CD14-positive monocyte (primary cell): Measurements from ENCODE around the gene SLC18A3. TPM values are rescaled to one million over a fixed set of nuclear protein-coding genes. Genes with fewer than 3 reads are reported as not detected.

Source experiments
- DNase-seq, 3 donors: peaks; one replicate each; pipeline ENCODE4 v3.0.0-alpha.2; 2011 to 2022
- H2AFZ ChIP-seq: 2 replicates; pipeline ENCODE4 v1.6.0; 2012; ENCODE audit warnings: mild to moderate bottlenecking, low read depth, low read length, inconsistent platforms; ENCODE audit not compliant: insufficient read depth, poor library complexity, severe bottlenecking
- H3K27ac ChIP-seq, 2 donors: 1 replicate in 1 of 2; 2 replicates in 1 of 2; pipeline ENCODE4 v1.5.1; 2012 to 2013; ENCODE audit warnings: low read length in 2 of 2, control low read depth in 1 of 2, inconsistent platforms in 1 of 2, low read depth in 1 of 2, mild to moderate bottlenecking in 1 of 2
- H3K27me3 ChIP-seq, 2 donors: one replicate each; pipeline versions ENCODE4 v1.6.0 to v1.6.1; 2011 to 2013; ENCODE audit warnings: low read length in 2 of 2; ENCODE audit not compliant: control insufficient read depth in 2 of 2, insufficient read depth in 2 of 2
- H3K36me3 ChIP-seq, 2 donors: replicated peaks in 1 of 2; 1 replicate in 1 of 2; 2 replicates in 1 of 2; pipeline versions ENCODE4 v1.5.1 to v1.6.1; 2012 to 2013; ENCODE audit warnings: low read length in 2 of 2, control low read depth in 1 of 2, inconsistent platforms in 1 of 2, mild to moderate bottlenecking in 1 of 2; ENCODE audit not compliant: insufficient read depth in 2 of 2, control insufficient read depth in 1 of 2
- H3K4me1 ChIP-seq, 2 donors: 1 replicate in 1 of 2; 2 replicates in 1 of 2; pipeline versions ENCODE4 v1.5.1 to v1.6.1; 2012 to 2013; ENCODE audit warnings: low read length in 2 of 2, control low read depth in 1 of 2, inconsistent platforms in 1 of 2, mild to moderate bottlenecking in 1 of 2, moderate library complexity in 1 of 2; ENCODE audit not compliant: insufficient read depth in 2 of 2, control insufficient read depth in 1 of 2
- H3K4me2 ChIP-seq: replicated peaks from 2 replicates; pipeline ENCODE3; 2012; ENCODE audit warnings: low read length, moderate library complexity, mild to moderate bottlenecking; ENCODE audit not compliant: poor library complexity, severe bottlenecking; ENCODE audit errors: extremely low read depth
- H3K4me3 ChIP-seq, 3 experiments: fragments of 200-600 bp in 1 of 3; sonication (generic) in 1 of 3; replicated peaks in 1 of 3; 1 replicate in 2 of 3; 2 replicates in 1 of 3; pipeline ENCODE4 v1.5.1; 2011 to 2013; ENCODE audit warnings: low read length in 3 of 3, mild to moderate bottlenecking in 3 of 3, control low read depth in 2 of 3, low read depth in 2 of 3, inconsistent platforms in 1 of 3, moderate library complexity in 1 of 3
- H3K79me2 ChIP-seq: 2 replicates; pipeline ENCODE4 v1.6.0; 2012; ENCODE audit warnings: mild to moderate bottlenecking, control low read depth, inconsistent platforms, low read length, moderate library complexity; ENCODE audit not compliant: insufficient read depth
- H3K9ac ChIP-seq: 2 replicates; pipeline ENCODE4 v1.6.0; 2017; ENCODE audit warnings: low read length, mild to moderate bottlenecking; ENCODE audit not compliant: insufficient read depth, poor library complexity, severe bottlenecking
- H3K9me3 ChIP-seq, 2 donors: replicated peaks in 1 of 2; 1 replicate in 1 of 2; 2 replicates in 1 of 2; pipeline versions ENCODE4 v1.5.1 to v1.6.1; 2012 to 2013; ENCODE audit warnings: low read length in 2 of 2, control low read depth in 1 of 2; ENCODE audit not compliant: control insufficient read depth in 1 of 2, insufficient read depth in 1 of 2
- H4K20me1 ChIP-seq: 2 replicates; pipeline ENCODE4 v1.6.0; 2012; ENCODE audit warnings: mild to moderate bottlenecking, low read length, control low read depth, moderate library complexity; ENCODE audit not compliant: insufficient read depth
- H3K27ac Mint-ChIP-seq, 7 donors: one replicate each; pipeline ENCODE4 v1.8.0; 2020; ENCODE audit warnings: mild to moderate bottlenecking in 7 of 7, mixed read lengths in 7 of 7, moderate library complexity in 6 of 7, inconsistent platforms in 2 of 7
- H3K27me3 Mint-ChIP-seq, 3 donors: one replicate each; pipeline ENCODE4 v1.8.0; 2021 to 2022; ENCODE audit warnings: low read depth in 3 of 3, mild to moderate bottlenecking in 3 of 3, mixed read lengths in 3 of 3, moderate library complexity in 3 of 3, inconsistent platforms in 1 of 3
- H3K36me3 Mint-ChIP-seq, 2 donors: one replicate each; pipeline ENCODE4 v1.8.0; 2020; ENCODE audit warnings: mixed read lengths in 2 of 2, inconsistent platforms in 1 of 2, mild to moderate bottlenecking in 1 of 2
- H3K4me1 Mint-ChIP-seq: one replicate; pipeline ENCODE4 v1.8.0; 2020; ENCODE audit warnings: mild to moderate bottlenecking, mixed read lengths
- H3K4me3 Mint-ChIP-seq, 2 donors: one replicate each; pipeline ENCODE4 v1.8.0; 2020; ENCODE audit warnings: mild to moderate bottlenecking in 2 of 2, mixed read lengths in 2 of 2, moderate library complexity in 1 of 2
- H3K9me3 Mint-ChIP-seq, 7 donors: one replicate each; pipeline ENCODE4 v1.8.0; 2020 to 2022; ENCODE audit warnings: mixed read lengths in 7 of 7, mild to moderate bottlenecking in 6 of 7, moderate library complexity in 6 of 7, inconsistent platforms in 2 of 7
- WGBS: methylation state at CpG from one replicate; pipeline ENCODE4 v1.1.5; 2013; ENCODE audit warnings: missing lambda C conversion rate; ENCODE audit not compliant: insufficient coverage; 5-methylcytosine and 5-hydroxymethylcytosine counted together
- intact Hi-C, 2 donors: fragments of 100-400 bp; cut with micrococcal nuclease; formaldehyde crosslinking; loops; one replicate each; pipeline versions ENCODE4 v1.15.0 to v1.15.1; 2023
- polyA plus RNA-seq, 3 donors: library from polyadenylated mRNA; depleted of rRNA in 1 of 3; unstranded in 2 of 3; stranded (reverse) in 1 of 3; fragments of 300-500 nt in 2 of 3; fragments of >200 nt in 1 of 3; fragmentation: Illumina TruSeq in 2 of 3; gene quantifications; 1 replicate in 2 of 3; 2 replicates in 1 of 3; pipeline ENCODE4 v1.2.3, GENCODE V29; 2012 to 2021
- TF ChIP-seq, protein P1 (sequence below): fragments of 200-600 bp; IDR thresholded peaks from one replicate; pipeline ENCODE4 v1.8.0; 2022; ENCODE audit warnings: antibody characterized with exemption, mild to moderate bottlenecking

Gene SLC18A3
- polyA plus RNA-seq, 3 donors = not detected

DNA sequence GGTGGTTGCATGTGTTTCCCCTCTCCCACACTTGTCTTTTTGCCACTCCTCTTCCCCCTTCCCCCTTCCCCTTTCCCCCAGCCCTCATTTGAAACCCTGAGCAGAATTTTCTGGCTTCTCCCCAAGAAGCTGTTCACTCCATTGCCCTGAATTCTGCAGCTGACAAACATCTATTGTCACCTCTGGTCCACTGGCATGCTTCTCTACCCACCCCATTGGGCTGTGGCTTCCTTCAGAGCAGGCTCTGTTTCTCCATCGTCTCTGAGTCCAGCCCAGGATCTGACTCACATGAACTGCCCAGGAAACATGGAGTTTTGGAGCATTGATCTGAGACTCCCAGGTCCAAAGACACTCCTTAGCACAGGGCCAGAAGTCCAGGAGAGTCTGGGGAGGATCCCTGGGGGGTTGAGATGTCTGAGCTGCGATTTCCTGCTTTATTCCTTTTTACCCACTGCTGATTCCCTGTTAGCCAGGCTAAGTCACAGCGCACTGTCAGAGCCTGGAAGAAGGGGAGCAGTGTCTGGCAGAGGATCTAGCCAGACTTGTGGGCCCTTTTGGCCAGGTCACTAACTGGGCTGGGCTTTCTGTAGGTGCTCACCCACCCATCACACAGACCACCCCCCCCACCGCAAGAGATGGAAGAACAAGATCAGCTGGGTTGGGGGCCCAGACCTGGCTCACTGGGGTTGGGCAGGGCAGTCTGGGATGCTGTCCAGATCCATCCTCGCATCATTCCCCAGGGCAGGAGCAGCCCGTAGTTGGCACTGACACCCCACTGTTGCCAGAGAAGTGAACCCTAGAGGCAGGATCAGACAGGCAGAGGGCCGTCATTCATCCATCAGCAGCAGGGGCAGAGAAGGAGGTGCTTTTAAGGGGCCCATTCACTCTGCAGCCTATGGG lies 7.3 kb downstream of the SLC18A3 start:
- no peak for DNase-seq

DNA sequence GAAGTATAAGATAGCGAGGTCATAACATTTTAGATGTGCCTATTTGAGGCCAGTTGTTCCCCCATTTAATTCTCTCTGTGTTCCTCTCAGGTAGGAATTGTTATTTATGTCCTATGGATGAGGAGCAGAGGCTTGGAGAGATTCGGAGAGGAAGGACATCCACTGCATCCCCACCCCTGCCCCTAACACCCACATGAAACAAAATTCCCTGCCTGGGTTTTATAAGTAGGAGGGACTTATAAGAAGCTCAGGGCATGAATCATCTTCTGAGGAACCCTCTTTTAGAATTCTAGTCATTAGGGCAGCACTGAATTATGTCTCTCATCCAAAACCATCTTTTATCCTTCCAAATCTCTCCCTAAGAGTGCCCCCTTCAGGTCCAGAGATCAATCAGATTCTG lies 8.7 kb downstream of the SLC18A3 start:
- WGBS = no CpG with 5 or more reads among the region's 2 CpGs
- TF ChIP-seq, protein P1, sequence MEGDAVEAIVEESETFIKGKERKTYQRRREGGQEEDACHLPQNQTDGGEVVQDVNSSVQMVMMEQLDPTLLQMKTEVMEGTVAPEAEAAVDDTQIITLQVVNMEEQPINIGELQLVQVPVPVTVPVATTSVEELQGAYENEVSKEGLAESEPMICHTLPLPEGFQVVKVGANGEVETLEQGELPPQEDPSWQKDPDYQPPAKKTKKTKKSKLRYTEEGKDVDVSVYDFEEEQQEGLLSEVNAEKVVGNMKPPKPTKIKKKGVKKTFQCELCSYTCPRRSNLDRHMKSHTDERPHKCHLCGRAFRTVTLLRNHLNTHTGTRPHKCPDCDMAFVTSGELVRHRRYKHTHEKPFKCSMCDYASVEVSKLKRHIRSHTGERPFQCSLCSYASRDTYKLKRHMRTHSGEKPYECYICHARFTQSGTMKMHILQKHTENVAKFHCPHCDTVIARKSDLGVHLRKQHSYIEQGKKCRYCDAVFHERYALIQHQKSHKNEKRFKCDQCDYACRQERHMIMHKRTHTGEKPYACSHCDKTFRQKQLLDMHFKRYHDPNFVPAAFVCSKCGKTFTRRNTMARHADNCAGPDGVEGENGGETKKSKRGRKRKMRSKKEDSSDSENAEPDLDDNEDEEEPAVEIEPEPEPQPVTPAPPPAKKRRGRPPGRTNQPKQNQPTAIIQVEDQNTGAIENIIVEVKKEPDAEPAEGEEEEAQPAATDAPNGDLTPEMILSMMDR = no peak
- Mint-ChIP-seq H3K36me3 (no peaks in the 10 kb centered on the region), H3K27ac (no peak overlapping the region), H3K9me3 (peaks cover 0 to 8% (median 2%) of the 10 kb centered on the region in 7 donors), H3K4me1 (no peaks in the 10 kb centered on the region), H3K4me3 (no peak overlapping the region), H3K27me3 (peaks cover 39 to 53% (median 44%) of the 10 kb centered on the region in 3 donors)
- Histone ChIP-seq H3K9ac (no peak overlapping the region), H3K27ac (no peak overlapping the region), H3K4me1 (no peaks in the 10 kb centered on the region), H4K20me1 (no peaks in the 10 kb centered on the region), H3K4me2 (no peak overlapping the region), H3K79me2 (no peaks in the 10 kb centered on the region), H3K4me3 (no peak overlapping the region), H2AFZ (no peak overlapping the region), H3K9me3 (peaks cover 0 to 1% of the 10 kb centered on the region in 2 donors), H3K27me3 (peaks cover 5 to 31% of the 10 kb centered on the region in 2 donors), H3K36me3 (no peaks in the 10 kb centered on the region)
- intact Hi-C loops = no loop called here
- no peak for DNase-seq

More for the DNA sequence above, 7.3 kb downstream of the SLC18A3 start:
- H3K4me3 ChIP-seq = no peak overlapping the region
- no peak overlapping the region for H2AFZ ChIP-seq
- no peaks in the 10 kb centered on the region for H3K4me1 Mint-ChIP-seq
- H3K27ac Mint-ChIP-seq = no peak overlapping the region
- H4K20me1 ChIP-seq = no peaks in the 10 kb centered on the region
- peaks cover 20 to 43% of the 10 kb centered on the region in 2 donors for H3K27me3 ChIP-seq
- H3K27ac ChIP-seq = no peak overlapping the region
- H3K4me1 ChIP-seq = no peaks in the 10 kb centered on the region
- H3K36me3 Mint-ChIP-seq = peaks cover 0 to 5% of the 10 kb centered on the region in 2 donors
- TF ChIP-seq, protein P1 = no peak
- no peaks in the 10 kb centered on the region for H3K79me2 ChIP-seq
- peaks cover 52 to 63% (median 56%) of the 10 kb centered on the region in 3 donors for H3K27me3 Mint-ChIP-seq
- no peak overlapping the region for H3K9ac ChIP-seq
- no peaks in the 10 kb centered on the region for H3K36me3 ChIP-seq
- intact Hi-C loops = no loop called here
- no peak overlapping the region for H3K4me3 Mint-ChIP-seq
- H3K9me3 Mint-ChIP-seq = peaks cover 0 to 18% (median 5%) of the 10 kb centered on the region in 7 donors
- 78% methylated on average over 2 of the region's 7 CpGs for WGBS
- no peak overlapping the region for H3K4me2 ChIP-seq
- peaks cover 0 to 15% of the 10 kb centered on the region in 2 donors for H3K9me3 ChIP-seq
